Right lobe of liver (tissue), 6 donors: ENCODE results near the gene CYP39A1. TPM values are rescaled to one million over a fixed set of nuclear protein-coding genes. Genes with fewer than 3 reads are reported as not detected.
"Not testable (repeated sequence)": the region's sequence is repeated elsewhere in the genome, so short reads cannot be mapped to it uniquely, and the experiment has no call there.

Source experiments
- ATAC-seq, 4 donors: fragments of 200-7000 bp; cut with Tn5 transposase; one replicate each; pipeline ENCODE4 v1.9.1; 2020; ENCODE audit warnings: mild to moderate bottlenecking in 4 of 4, moderate library complexity in 4 of 4
- DNase-seq, 3 donors: peaks; one replicate each; pipeline ENCODE4 v3.0.0-alpha.2; 2020
- H3K27ac ChIP-seq, 3 donors: fragments of 200-600 bp; one replicate each; pipeline ENCODE4 v1.8.0; 2022
- H3K27me3 ChIP-seq, 2 donors: fragments of 200-600 bp; one replicate each; pipeline ENCODE4 v1.8.0; 2022
- H3K36me3 ChIP-seq, 4 donors: fragments of 200-600 bp; sonication (generic) in 1 of 4; one replicate each; pipeline versions ENCODE4 v1.5.1 to v1.8.0; 2017 to 2022; ENCODE audit warnings: control low read depth in 1 of 4
- H3K4me1 ChIP-seq, 4 donors: fragments of 200-600 bp; sonication (generic) in 1 of 4; one replicate each; pipeline versions ENCODE4 v1.5.1 to v1.8.0; 2017 to 2022; ENCODE audit warnings: control low read depth in 1 of 4
- H3K4me3 ChIP-seq, 3 donors: fragments of 200-600 bp; one replicate each; pipeline ENCODE4 v1.8.0; 2022
- H3K9me3 ChIP-seq, 4 donors: fragments of 200-600 bp; sonication (generic) in 1 of 4; one replicate each; pipeline versions ENCODE4 v1.5.1 to v1.8.0; 2017 to 2022; ENCODE audit warnings: control low read depth in 1 of 4
- POLR2A ChIP-seq: fragments of 450-650 bp; IDR thresholded peaks from one replicate; pipeline ENCODE4 v1.6.1; 2017; ENCODE audit warnings: antibody characterized with exemption, mild to moderate bottlenecking
- WGBS: methylation state at CpG from one replicate; pipeline ENCODE4 v1.1.6; 2018; ENCODE audit warnings: low coverage, low lambda C conversion rate; ENCODE audit not compliant: insufficient coverage; ENCODE audit errors: missing lambda C conversion rate; 5-methylcytosine and 5-hydroxymethylcytosine counted together
- intact Hi-C, 2 donors: fragments of 100-400 bp; cut with DNase I; formaldehyde crosslinking; loops; one replicate each; pipeline versions ENCODE4 v1.11.2 to v1.14.1; 2022
- total RNA-seq, 6 experiments: library from RNA; depleted of rRNA in 2 of 6; stranded (reverse); fragments of >200 nt in 2 of 6; fragmentation: NEBNext Ultra II Directional in 3 of 6; extraction: Animal tissue kit (Norgen Biotek cat#: 25700) in 3 of 6; gene quantifications; one replicate each; pipeline versions ENCODE4 v1.1.0 to v1.2.4, GENCODE V29; 2016 to 2023
- TF ChIP-seq, protein P1 (sequence below), 4 donors: fragments of 200-600 bp in 3 of 4; fragments of 450-650 bp in 1 of 4; IDR thresholded peaks; one replicate each; pipeline versions ENCODE4 v1.5.1 to v1.8.0; 2016 to 2022; ENCODE audit warnings: antibody characterized with exemption in 4 of 4, mild to moderate bottlenecking in 2 of 4
- donor health status: DM: no; HTN: yes; CAD: no.
- donor health status: DM: no; HTN: no; CAD: no.
- donor health status: DM: no; HTN: no; CAD: no.
- donor health status: DM: no; HTN: yes; CAD: no.
- donor health status: DM: no; HTN: yes; CAD: no.

Gene CYP39A1
- total RNA-seq, 6 experiments from 2014 or later = 21.2 to 59.7 (median 37.2) TPM

DNA sequence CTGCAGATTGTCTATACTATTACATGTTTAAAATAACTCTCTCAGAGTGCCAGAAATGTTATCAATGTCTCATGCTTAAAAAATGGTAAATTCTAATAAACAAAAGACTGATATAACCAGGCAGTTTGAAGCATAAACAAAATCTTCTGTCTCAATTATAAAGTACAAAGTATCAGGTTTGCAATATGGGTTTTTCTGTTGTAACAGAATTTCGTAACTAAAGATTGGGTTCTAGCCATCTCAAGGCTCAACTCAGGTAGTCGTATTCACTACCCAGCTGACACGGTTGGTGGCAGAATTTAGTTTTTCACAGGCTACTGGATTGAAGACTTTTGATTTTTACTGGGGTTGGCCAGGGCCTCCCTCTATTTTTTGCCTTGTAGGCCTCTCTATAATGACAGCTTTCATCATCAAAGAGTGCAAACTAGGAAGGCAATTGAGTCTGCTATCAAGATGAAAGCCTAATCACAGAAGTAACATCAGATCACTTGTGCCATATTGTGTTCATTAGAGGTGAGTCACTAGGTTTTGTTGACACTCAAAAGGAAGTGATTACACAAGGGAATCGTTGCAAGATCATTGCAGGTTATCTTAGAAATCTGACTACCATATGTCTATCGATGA is 3.6 kb downstream of the CYP39A1 start:
- intact Hi-C loops = no loop called here
- H3K27ac ChIP-seq = peak overlapping the region in 2 of 3 donors; percentile 55 to 98
- DNase-seq (peak in 1 of 3 donors; percentile 52), ATAC-seq (peak; percentile 2 to 57 (median 16))
- H3K36me3 ChIP-seq = no peaks in the 10 kb centered on the region
- H3K4me1 ChIP-seq = peaks cover 0 to 20% (median 11%) of the 10 kb centered on the region in 4 donors
- no peaks in the 10 kb centered on the region for H3K9me3 ChIP-seq
- 28% methylated on average over 5 of the region's 5 CpGs for WGBS
- H3K4me3 ChIP-seq = peak overlapping the region in 2 of 3 donors; percentile 1 to 92
- H3K27me3 ChIP-seq = no peaks in the 10 kb centered on the region
- TF ChIP-seq, protein P1, sequence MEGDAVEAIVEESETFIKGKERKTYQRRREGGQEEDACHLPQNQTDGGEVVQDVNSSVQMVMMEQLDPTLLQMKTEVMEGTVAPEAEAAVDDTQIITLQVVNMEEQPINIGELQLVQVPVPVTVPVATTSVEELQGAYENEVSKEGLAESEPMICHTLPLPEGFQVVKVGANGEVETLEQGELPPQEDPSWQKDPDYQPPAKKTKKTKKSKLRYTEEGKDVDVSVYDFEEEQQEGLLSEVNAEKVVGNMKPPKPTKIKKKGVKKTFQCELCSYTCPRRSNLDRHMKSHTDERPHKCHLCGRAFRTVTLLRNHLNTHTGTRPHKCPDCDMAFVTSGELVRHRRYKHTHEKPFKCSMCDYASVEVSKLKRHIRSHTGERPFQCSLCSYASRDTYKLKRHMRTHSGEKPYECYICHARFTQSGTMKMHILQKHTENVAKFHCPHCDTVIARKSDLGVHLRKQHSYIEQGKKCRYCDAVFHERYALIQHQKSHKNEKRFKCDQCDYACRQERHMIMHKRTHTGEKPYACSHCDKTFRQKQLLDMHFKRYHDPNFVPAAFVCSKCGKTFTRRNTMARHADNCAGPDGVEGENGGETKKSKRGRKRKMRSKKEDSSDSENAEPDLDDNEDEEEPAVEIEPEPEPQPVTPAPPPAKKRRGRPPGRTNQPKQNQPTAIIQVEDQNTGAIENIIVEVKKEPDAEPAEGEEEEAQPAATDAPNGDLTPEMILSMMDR (IDR thresholded peaks at IDR 0.05) = no peak
- TF ChIP-seq POLR2A = no peak

DNA sequence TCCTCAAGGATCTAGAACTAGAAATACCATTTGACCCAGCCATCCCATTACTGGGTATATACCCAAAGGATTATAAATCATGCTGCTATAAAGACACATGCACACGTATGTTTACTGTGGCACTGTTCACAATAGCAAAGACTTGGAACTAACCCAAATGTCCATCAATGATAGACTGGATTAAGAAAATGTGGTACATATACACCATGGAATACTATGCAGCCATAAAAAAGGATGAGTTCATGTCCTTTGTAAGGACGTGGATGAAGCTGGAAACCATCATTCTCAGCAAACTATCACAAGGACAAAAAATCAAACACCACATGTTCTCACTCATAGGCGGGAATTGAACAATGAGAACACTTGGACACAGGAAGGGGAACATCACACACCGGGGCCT is 4.5 kb downstream of the CYP39A1 start:
- H3K27me3 ChIP-seq, H3K9me3 ChIP-seq, H3K4me3 ChIP-seq, H3K36me3 ChIP-seq, intact Hi-C loops, H3K27ac ChIP-seq, ATAC-seq, DNase-seq: not testable (repeated sequence)
- 61% methylated on average over 2 of the region's 4 CpGs for WGBS
- peaks cover 0 to 19% (median 9%) of the 10 kb centered on the region in 4 donors for H3K4me1 ChIP-seq

DNA sequence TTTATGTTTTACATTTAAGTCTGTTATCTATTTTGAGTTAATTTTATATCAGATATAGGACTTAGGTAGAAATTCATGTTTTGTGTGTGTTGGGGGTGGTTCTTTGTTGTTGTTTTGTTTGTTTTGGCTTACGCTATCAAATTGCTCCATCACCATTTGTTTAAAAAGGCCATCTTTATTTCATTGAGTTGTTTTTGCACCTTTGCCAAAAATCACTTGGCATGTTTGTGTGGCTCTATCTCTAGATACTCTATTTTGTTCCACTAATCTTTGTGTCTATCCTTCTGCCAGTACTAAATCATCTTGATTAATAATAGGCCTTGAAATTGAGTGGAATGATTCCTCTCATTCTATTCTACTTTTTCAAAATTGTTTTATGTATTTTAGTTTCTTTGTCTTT is 7.4 kb downstream of the CYP39A1 start:
- H3K27ac ChIP-seq = peak overlapping the region in 1 of 3 donors; percentile 22
- H3K36me3 ChIP-seq = no peaks in the 10 kb centered on the region
- no peak overlapping the region for H3K4me3 ChIP-seq
- intact Hi-C loops = no loop called here
- H3K27me3 ChIP-seq = no peaks in the 10 kb centered on the region
- H3K9me3 ChIP-seq = no peaks in the 10 kb centered on the region
- 47% methylated on average over 1 of the region's 1 CpG for WGBS
- ATAC-seq = peak; percentile 54 to 78 (median 62)
- no peak for DNase-seq
- TF ChIP-seq, protein P1 (IDR thresholded peaks at IDR 0.05) = no peak
- no peak for TF ChIP-seq POLR2A
- H3K4me1 ChIP-seq = peaks cover 0 to 19% (median 9%) of the 10 kb centered on the region in 4 donors

DNA sequence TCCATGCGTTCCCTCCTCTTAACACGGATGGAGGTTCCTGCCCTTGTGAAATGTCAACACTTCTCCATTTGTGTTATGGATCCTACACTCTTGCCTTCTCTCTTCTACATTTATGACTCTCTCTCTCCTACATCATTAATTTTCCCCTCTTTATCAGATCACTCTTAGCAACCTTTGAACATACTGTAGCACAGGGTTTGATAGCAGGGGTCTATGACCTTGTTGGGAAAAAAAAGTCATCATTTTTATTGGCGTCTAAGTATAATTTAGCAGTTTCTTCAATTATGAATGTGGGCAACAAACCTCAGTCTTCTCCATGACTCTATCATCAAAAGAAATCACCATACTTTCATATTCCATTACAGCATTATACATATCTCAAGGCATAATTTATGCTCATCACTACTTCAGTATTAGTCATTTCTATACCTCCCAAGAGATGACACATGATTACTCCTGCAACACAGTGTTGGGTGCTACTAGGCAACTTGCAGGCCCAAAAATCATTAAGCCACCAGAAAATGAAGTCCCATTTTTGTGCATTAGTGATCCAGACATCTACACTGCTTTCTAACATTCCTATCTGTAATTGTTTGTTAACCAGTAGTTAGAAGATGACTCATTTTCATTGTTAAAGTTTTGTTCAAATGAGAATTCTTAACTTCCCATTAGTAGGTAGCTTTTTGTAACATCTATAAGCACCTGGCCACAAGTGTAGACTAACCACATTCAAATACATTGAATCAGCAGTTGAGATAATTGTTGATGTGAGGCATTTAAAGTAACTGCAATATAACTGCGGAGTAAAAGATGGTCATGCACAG is 9.5 kb downstream of the CYP39A1 start:
- TF ChIP-seq POLR2A = no peak
- TF ChIP-seq, protein P1 (IDR thresholded peaks at IDR 0.05) = no peak
- no peaks in the 10 kb centered on the region for H3K9me3 ChIP-seq
- H3K4me3 ChIP-seq = no peak overlapping the region
- intact Hi-C loops = no loop called here
- peaks cover 0 to 15% (median 7%) of the 10 kb centered on the region in 4 donors for H3K4me1 ChIP-seq
- ATAC-seq (no peak), DNase-seq (no peak)
- H3K27me3 ChIP-seq = no peaks in the 10 kb centered on the region
- H3K27ac ChIP-seq = no peak overlapping the region
- WGBS = 76% methylated on average over 4 of the region's 4 CpGs
- H3K36me3 ChIP-seq = no peaks in the 10 kb centered on the region

DNA sequence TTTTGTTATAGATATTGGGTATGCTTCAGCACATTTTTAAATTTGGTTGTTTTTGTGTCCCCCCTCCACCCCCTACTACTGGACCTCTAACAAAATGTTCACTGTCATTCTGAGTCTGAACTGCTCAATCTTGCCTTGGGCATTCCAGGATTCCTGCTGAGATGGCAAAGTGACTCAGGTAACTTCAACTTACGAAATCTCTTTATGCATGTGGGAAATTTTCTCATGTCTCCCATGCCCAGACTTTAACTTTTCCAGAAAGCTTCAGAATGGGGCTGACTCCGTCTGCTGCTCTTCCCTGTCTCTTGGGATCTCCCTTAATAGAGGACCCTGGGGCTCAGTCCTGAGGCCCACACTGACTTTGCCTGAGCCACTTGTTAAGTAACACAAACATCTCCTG is 14.0 kb downstream of the CYP39A1 start:
- H3K27ac ChIP-seq = no peak overlapping the region
- no peaks in the 10 kb centered on the region for H3K36me3 ChIP-seq
- intact Hi-C loops = no loop called here
- WGBS = 94% methylated on average over 2 of the region's 2 CpGs
- TF ChIP-seq POLR2A = no peak
- TF ChIP-seq, protein P1 (IDR thresholded peaks at IDR 0.05) = no peak
- no peaks in the 10 kb centered on the region for H3K4me1 ChIP-seq
- H3K9me3 ChIP-seq = no peaks in the 10 kb centered on the region
- DNase-seq = no peak
- no peak overlapping the region for H3K4me3 ChIP-seq
- ATAC-seq = no peak
- no peaks in the 10 kb centered on the region for H3K27me3 ChIP-seq
